Activated CD4-positive, alpha-beta T cell treated with anti-CD3 and anti-CD28 coated beads, Interleukin-2, amount 50 U/mL, for 1 hour (primary cell): Measurements from ENCODE around the gene USP44.
"Not testable (repeated sequence)": the region's sequence is repeated elsewhere in the genome, so short reads cannot be mapped to it uniquely, and the experiment has no call there.

Source experiments
- DNase-seq: peaks from one replicate; pipeline ENCODE4 v3.0.0-alpha.2; 2020

Gene USP44

DNA sequence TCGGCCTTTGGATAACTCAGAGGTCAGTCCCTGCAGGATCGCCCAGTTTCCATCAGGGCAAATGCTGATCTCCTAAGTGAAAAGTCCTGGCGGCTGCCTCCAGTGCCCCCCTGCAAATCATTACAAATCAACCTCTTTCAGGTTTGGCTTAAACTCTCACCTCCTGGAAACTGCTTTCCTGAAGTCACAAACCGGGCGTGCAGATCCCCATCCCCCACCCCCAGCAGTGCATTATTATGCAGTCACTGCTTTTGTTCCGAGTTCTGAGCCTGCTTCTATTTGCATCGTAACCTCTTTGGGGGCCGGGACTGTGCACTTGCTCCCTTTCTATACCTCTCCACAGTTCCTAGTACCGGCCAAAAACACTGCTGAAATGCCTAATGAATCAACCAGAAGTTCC, at the start of gene USP44:
Gene USP44 (minus strand): TSS at position 172 of the 400 bp plus-strand sequence. CDS start 17,220 bp downstream, outside the sequence.
- no peak for DNase-seq

DNA sequence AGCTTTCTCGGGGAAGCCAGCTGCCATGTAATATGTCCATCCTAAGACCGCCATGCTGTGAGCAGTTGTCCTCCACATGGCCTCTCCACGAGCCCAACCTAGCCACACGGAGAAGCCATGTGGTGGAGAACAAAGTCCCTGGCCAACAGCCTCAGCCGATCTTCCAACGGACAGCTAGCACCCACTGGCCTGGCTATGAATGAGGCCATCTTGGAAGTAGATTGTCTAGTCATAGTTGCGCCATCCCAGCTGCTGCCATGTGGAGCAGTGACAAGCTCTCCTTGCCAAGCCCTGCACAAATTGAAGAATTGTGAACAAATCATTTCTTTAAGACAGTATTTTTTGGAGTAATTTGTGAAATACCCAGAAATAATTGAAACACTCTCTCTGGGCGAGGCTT, 49.3 kb upstream of the USP44 start:
- DNase-seq = no peak

DNA sequence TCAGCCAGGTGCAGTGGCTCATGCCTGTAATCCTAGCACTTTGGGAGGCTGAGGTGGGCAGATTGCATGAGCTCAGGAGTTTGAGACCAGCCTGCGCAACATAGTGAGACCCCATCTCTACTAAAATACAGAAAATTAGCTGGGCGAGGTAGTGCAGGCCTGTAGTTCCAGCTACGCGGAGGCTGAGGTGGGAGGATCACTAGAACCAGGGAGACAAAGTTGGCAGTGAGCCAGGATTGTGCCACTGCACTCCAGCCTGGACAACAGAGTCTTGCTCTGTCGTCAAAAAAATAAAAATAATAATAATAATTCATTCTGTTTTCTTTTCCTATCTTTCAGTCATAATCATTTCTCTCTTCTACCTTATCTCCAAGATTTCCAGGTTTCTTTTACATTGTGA, 48.6 kb upstream of the USP44 start:
- DNase-seq = no peak

DNA sequence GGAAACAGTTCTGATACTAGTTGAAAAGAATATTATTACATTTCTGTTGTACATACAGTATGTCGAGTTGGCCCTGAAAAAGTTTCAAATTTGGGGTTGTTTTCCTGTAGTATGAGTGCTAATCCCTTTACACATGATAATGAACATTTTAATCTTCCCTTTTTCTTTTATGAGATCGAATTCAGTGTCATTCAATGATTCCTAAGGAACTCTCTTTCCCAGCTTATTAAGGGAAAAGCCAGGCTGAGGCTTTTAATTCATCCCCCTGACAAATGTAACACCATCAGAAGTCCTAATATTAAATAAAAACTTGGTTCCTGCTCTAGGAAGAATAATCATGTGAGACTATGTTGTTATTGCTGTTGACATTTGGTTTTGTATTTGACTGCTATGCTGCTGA, 42.9 kb upstream of the USP44 start:
- DNase-seq = no peak

DNA sequence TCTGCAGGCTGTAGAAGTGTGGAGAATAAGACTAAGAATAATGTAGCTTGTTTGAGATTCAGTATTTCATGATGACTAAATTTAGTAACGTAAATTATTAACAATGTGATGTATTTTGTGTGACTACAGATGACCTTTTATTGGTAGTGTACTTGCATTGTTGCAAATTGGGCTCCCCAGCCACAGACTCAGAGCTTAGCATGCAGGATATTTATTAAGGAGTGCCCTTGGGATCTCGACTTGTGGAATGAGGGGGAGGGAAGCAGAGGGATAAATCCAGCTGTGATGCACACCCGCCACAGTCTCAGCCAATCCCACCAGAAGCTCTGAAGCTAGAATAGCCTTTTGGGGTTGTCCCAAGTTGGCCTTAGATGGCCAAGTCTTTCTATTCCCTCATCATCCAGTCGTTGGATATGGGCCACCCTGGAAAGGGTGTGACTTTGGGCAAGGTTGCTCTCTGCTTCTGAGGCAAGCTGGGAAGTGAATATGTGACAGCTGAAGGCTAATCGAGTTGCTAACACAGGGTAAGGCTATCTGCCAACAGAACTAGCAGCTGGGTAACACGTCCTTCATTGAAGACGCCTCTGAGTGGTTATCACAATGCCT, 42.1 kb upstream of the USP44 start:
- no peak for DNase-seq

DNA sequence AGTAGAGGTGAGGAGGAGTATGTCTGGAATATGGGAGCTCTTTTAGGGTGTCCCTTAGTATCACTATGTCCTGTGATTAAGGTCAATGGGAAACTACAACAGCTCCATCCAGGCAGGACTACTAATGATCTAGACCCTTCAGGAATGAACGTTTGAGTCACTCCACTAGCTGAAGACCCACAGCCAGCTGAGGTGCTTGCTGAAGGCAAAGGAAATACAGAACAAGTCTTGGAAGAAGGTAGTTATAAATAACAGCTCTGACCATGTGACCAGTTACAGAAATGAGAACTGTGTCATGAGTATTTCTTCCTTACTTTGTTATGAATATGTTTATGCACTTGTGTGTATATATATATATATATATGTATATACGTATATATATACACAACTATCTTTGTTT, 40.5 kb upstream of the USP44 start:
- DNase-seq = no peak

DNA sequence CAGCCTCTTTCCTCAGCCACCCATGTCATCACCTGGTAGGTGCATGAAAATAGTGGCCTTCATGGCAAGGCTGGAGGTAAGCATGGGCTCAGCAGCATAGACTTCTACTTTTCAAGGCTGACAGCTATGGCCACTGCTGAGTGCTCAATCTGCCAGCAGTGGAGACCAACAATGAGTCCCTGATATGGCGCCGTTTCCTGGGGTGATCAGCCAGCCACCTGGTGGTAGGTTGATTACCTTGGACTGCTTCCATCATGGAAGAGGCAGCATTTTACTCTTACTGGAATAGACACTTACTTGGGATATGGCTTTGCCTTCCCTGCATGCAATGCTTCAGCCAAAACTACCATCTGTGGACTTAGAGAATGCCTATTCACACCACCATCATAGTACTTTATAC, 39.5 kb upstream of the USP44 start:
- DNase-seq = no peak

DNA sequence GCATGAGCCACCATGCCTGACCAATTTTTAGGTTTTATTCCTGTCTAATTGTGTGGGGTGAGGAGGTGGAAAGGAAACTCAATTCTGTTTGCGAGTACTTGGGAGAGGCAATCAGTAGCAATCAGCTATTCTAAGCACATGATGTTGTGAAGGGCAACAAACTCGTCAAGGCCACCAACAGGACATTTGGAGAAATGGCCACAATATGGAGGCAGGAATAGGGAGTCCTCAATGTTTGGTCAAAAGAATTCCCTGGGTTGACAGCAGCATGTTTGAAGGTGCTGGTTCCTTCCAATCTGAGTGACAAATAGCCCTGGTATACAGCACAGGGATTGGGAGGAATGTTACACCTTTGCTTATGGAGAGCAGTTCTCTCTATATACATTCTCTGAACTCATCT, 32.7 kb upstream of the USP44 start:
- DNase-seq = no peak

DNA sequence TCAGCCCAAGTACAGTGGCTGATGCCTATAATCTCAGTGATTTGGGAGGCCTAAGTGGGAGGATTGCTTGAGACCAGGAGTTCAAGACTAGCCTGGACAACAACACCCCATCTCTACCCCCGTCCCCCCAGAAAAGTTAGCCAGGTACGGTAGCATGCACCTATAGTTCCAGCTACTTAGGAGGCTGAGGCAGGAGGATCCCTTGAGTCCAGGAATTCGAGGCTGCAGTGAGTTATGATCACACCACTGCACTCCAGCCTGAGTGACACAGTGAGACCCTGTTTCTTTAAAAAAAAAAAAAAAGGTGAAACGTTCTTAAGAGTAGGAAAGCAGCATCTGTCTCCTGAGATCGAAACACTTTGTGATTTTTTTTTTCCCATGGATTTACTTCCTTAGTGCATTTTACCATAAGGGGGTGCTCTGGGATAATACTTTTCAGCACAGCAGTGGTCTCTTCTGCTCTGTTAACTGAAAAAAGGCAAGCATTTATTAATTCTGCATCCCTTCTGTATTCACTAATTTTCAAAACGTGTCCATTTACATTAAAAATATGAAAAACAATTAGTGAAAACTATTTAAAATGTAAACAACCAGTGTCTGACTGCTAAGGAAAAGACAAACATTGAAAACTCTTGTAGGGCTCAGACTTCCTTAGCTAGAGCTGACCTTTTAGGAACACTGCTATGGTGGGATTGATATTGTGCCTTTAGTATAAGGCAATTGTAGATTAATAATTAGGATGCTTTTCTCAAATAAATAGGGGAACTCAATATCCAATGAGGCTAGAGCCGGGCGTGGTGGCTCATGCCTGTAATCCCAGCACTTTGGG, 31.2 kb upstream of the USP44 start:
- DNase-seq = no peak

DNA sequence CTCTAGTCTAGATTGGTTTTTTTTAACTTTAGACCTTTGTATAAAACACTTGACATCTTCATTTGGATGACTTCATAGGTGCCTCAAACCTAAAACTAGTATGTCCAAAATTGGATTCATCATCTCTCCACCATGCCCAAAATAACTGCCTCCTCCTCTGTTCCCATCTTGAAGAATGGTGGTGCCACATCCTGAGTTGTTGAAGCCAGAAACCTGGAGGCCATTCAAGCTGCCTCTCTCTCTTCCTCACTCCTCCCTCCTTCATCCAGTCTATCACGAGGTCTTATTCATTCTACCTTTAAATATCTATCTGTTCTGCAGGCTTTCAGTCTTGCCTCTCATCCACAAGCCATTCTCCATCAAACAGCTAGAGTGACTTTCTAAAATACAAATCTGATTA, 26.5 kb upstream of the USP44 start:
- DNase-seq = no peak

DNA sequence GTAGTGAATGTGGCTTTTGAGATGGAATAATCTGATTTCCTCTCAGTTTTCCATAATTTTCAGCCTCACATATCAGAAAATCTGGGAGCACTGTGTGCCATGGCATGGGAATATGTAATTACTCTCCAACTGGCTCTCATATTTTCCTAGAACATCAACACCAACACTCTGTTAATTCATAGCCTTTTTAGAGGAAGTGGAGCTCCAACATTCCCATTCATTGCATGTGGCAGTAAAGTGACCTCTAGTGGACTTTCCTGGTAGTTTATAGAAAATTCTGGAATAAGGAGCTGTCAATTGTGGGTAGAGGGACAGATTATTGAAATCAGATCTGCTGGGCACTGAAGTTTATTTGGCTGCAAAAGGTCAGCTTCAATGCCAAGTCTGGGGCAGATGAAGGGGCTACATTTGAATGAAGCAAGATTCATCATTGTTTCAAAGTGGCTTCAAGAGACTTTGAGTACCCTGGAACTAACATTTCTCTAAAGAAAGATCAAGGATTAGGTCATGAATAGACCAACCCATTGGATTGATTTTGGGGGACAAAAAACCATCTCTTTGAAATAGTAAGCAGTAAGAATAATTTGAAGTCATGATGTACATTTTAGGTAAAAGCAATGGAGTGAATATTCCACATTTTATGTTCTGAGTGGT, 23.6 kb upstream of the USP44 start:
- no peak for DNase-seq

DNA sequence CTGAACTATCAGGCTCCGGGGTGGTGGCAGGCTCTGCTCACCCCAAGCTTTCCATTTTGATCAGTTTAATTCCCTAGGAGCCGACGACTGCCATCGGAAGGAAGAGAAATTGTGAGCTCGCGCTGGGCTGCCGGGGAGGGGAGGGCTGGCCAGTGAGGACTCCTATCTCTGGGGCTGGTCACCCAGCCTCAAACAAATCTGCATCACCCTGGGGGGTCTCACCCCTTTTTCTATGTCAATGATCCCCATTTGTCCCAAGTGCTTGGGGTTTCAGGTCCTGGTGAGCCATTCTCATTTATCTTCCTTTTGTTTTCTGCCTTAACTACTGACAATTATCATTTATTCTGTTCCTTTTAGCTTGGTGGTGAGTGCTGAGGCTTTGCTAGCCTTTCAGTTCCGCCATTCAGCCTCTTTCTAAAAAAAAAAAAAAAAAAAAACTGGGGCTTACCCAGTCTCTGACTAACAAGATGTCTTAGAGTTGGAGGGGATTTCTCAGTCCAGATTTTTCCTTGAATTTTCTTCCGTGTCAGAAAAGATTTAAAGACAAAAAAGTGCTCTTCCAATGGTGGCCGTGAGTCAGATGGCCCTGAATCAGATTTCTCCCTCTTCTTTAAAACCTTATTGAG, 22.8 kb upstream of the USP44 start:
- DNase-seq = no peak

DNA sequence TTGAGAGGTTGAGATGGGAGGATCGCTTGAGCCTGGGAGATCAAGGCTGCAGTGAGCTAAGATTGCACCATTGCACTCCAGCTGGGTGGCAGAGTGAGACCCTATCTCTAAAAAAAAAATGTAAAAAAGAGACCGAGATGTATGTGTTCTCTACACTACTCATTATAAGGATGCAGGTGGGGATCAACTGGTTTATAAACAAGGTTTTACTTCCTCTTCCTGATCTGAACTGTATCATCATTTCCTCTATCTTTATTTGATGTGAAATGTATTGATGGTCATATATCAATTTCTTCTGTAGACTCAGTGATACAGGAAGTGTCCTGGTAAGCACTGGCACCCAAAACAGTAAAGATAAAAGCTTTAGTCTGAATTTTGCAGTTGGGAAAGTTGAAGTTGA, 20.1 kb upstream of the USP44 start:
- DNase-seq = no peak

DNA sequence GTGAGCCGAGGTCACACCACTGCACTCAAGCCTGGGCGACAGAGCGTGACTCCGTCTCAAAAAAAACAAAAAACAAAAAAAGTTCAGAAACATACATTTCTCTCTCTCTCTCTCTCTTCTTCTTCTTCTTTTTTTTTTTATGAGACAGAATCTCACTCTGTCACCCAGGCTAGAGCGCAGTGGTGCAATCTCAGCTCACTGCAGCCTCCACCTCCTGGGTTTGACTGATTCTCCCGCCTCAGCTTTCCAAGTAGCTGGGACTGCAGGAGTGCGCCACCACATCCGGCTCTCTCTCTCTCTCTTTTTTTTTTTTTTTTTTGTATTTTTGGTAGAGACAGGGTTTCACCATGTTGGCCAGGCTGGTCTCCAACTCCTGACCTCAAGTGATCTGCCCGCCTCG, 16.8 kb upstream of the USP44 start:
- not testable (repeated sequence) for DNase-seq

DNA sequence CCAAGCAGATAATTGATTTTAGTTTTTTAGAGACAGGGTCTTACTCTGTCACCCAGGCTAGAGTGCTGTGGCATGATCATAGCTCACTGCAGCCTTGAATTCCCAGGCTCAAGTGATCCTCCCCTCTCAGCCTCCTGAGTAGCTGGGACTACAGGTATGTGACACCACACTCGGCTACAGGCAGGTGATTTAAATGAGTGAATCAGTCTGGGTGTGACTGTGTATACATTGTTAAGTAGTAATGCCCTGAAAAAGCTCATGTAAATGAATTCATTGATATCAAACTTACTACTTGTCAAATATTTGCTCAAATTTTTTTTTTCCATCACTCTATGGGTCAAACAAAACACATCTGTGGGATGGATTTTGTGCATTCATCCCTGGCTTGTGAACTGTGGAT, 6.3 kb upstream of the USP44 start:
- no peak for DNase-seq

DNA sequence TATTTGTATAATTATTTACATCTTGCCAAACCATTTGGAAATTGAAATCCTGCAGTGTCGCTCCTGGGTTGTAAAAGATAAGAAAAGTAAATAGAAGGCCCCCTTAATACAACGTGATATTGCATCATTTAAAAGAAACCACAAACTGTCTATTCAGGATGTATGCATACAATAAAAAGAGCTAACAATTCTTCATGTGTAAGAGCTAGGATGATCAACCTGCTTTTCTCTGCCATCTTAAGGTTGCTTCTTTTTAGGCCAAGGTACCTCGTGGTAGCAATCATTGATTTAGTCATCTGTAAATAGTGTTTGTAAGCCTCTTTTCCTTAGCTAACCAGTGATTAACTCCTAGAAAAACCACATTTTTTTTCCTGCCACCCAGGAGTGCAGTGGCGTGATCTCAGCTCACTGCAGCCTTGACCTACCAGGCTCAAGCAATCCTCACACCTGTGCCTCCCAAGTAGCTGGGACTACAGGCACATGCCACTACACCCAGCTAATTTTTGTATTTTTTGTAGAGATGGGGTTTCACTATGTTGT, 3.3 kb upstream of the USP44 start:
- no peak for DNase-seq

DNA sequence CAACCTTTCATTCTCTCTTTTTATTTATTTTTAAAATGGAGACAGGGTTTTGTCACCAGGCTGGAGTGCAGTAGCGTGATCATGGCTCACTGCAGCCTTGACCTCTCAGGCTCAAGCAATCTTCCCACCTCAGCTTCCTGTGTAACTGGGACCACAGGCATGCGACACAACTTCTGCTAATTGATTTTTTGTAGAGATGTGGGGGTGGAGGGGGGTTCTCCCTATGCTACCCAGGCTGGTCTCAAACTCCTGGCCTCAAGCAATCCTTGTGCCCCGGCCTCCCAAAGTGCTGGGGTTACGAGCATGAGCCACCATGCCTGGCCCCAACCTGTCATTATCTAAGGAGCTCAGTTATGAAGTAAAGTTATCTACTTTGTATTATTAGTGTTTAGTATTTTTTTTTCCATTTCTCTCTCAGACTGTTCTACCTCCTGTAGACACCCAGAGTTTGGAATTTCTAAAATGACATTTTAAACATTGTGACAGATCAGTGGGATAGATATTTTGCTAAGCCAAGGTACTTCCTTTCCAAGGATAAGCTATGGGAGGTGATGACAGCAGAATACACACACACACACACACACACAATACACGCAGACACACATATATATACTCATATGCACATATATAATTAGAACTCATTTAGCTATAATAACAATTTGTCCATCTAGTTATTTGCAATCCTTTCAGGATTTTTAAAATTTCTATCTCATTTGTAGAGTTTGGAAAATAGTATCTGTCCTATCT, 2.1 kb upstream of the USP44 start:
- DNase-seq = no peak

DNA sequence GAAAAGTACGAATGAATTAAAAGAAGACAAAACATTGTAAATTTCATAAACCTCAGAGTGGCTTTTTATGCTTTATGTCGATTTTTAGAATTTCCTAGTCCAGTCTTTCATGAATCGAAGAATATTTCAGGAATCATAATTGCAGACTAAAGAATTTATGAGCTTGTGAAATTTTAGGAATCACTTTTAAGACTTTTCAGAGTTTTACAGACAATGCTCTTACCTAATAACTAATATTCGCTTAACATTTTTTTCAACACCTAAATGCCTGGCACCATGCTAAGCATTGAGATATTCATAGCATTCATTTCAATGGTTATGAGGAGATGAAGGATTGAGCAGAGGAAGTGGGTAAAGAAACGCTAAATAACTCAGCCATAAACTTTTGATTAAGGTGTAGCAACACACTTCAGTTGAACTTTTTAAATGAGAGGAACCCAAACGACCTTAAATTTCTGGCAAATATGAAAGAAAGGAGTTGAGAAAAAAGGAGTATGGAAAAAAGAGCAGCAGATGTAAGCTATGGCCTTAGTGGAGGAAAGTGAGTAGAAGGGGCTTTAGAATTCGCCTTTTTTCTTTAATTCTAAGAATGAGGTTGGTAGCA, 739 bp upstream of the USP44 start:
- no peak for DNase-seq

DNA sequence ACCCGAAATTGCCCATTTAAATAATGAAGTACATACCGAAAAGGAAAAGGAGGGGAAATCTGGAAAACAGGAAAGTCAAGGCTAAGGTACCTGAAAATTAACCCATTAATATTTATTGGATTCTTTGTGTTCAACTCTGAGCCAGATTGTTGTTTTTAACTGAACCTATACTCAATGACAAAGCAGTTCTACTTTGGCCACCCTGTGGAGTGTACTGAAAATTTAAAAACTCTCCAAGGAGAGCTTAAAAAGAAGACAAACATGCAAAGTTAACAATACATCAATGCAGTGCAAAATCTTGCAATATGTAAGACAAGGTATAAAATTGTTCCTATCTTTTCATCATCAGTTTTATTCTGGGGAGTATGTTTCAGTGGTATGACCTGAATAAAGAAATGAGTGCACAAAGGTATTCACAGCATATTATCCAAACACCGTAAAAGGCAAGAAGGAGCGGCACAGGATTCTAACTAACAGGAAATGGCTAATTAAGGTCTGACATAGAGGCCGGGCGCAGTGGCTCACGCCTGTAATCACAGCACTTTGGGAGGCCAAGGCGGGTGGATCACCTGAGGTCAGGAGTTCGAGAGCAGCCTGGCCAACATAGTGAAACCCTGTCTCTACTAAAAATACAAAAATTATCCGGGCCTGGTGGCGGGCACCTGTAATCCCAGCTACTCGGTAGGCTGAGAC, 1.7 kb downstream of the USP44 start:
- DNase-seq = no peak

DNA sequence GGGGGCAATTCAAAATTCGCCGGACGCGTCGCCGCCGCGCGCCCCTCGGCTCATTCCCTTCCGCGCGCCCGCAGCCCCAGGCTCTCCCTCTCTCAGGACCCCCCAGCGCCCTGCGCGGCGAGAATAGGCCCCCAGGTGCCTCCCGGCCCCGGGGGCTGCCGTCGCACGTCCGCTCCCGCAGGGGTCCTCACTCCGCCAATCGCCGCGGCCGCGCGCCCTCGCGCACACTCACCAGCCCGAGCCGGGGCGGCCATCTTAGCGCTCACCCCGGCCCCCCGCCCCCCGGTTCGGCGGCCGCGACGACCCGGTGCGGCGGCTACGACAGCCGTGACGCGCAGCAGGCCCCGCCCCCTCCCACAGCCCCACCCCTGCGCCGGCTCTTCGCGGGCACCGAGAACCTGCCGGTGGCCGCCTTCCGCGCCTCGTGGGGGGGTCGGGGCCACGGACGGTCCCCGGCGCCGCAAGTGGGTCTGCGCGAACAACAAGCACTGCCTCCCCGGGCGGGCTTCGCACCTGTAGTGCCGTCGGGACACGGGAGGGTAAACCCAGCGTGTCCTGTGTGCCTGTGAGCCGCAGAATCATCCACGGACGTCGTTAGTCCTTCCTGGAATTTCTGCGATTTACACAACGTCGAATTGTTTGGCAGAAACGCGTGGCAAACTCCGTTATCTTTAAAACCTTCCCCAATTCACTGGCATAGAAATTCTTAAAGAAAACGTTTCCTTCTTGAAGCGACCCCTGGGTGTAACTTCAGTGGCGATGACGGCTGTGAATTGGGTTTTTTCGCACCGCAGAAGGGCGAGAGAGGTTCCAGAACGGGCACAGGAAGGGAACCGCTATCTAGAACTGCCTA, 2.5 kb downstream of the USP44 start:
- peak; percentile 75 for DNase-seq
